ENCODE results near the gene RANBP6. TPM values are rescaled to one million over a fixed set of nuclear protein-coding genes. Genes with fewer than 3 reads are reported as not detected.

Gene RANBP6
- polyA plus RNA-seq, 1 of the 3 experiments (the other 2 are of a cell fraction): 4.1 TPM

DNA sequence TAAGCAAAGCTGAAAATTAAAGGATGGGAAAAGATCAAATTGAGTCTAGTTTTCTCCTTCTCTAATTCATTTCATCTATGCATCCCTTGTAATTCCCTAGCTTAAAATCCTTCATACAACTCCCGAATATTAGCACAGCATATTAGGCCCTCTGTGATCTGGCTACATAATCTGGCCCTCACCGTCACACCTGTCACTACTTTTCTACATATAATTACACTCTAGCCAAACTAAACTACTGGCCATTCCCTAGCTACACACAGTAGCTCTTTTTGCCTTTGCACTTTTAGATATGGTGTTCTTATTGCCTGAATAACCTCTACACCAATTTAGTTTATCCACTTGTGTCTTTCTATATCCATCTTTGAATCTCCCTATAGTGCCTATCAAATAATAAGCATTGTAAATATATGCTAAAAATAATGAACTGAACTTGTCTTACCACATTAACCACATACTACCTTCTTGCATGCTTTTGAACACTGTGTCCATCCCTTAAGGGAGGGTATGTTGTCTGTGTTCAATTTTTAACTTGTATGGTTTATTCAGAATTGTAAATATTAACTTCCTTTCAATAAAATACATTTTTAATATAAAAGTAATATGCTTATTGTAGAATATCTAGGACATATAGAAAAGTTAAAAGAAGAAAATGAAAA is 15.9 kb downstream of the RANBP6 start:
- Histone ChIP-seq H3K27ac (ENCODE audit: low read depth in 2 of 2, low read length in 1 of 2) (no peak overlapping the region), H3K4me3 (ENCODE audit: low read depth in 2 of 2, low read length in 1 of 2) (no peak overlapping the region), H3K4me2 (no peak overlapping the region), H2AFZ (ENCODE audit: low read depth) (no peak overlapping the region), H3K9me3 (no peaks in the 10 kb centered on the region), H3K27me3 (ENCODE audit: insufficient read depth) (no peaks in the 10 kb centered on the region), H3K4me1 (ENCODE audit: control insufficient read depth in 1 of 2, insufficient read depth in 2 of 2, low read depth in 1 of 2, low read length in 1 of 2) (no peaks in the 10 kb centered on the region; a peak in 1 of 4 replicates), H3K9me2 (no peaks in the 10 kb centered on the region), H3K36me3 (replicated peaks in 1 of 2; ENCODE audit: control insufficient read depth in 1 of 2, insufficient read depth in 2 of 2, low read length in 1 of 2) (peaks cover 12 to 25% of the 10 kb centered on the region in 2 experiments), H4K20me1 (ENCODE audit: insufficient read depth) (peaks cover 77% of the 10 kb centered on the region), H3K79me2 (ENCODE audit: insufficient read depth) (peaks cover 97% of the 10 kb centered on the region), H3F3A (replicated peaks; ENCODE audit: insufficient read depth) (no peaks in the 10 kb centered on the region), H3K9ac (no peak overlapping the region)
- TF ChIP-seq, protein P1, sequence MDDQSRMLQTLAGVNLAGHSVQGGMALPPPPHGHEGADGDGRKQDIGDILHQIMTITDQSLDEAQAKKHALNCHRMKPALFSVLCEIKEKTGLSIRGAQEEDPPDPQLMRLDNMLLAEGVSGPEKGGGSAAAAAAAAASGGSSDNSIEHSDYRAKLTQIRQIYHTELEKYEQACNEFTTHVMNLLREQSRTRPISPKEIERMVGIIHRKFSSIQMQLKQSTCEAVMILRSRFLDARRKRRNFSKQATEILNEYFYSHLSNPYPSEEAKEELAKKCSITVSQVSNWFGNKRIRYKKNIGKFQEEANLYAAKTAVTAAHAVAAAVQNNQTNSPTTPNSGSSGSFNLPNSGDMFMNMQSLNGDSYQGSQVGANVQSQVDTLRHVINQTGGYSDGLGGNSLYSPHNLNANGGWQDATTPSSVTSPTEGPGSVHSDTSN (IDR thresholded peaks at IDR 0.05): no peak
- TF ChIP-seq CHD2 (IDR thresholded peaks at IDR 0.05; ENCODE audit: low read length, partially characterized antibody) (no peak), MXI1 (IDR thresholded peaks at IDR 0.05; ENCODE audit: low read depth, low read length) (no peak), SMC3 (IDR thresholded peaks at IDR 0.05; ENCODE audit: low read depth, low read length) (no peak), GATA2 (CRISPR knock-in tag; IDR thresholded peaks at IDR 0.05) (no peak)
- TF ChIP-seq, protein P2, sequence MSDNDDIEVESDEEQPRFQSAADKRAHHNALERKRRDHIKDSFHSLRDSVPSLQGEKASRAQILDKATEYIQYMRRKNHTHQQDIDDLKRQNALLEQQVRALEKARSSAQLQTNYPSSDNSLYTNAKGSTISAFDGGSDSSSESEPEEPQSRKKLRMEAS (IDR thresholded peaks at IDR 0.05; ENCODE audit: low read depth): no peak
- TF ChIP-seq, protein P3, sequence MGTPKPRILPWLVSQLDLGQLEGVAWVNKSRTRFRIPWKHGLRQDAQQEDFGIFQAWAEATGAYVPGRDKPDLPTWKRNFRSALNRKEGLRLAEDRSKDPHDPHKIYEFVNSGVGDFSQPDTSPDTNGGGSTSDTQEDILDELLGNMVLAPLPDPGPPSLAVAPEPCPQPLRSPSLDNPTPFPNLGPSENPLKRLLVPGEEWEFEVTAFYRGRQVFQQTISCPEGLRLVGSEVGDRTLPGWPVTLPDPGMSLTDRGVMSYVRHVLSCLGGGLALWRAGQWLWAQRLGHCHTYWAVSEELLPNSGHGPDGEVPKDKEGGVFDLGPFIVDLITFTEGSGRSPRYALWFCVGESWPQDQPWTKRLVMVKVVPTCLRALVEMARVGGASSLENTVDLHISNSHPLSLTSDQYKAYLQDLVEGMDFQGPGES (IDR thresholded peaks at IDR 0.05; ENCODE audit: low read depth, low read length): no peak
- WGBS (ENCODE audit: low lambda C conversion rate): 96% methylated on average over 2 of the region's 2 CpGs
- CTCF ChIA-PET: interaction anchor here (1.5 to 1.8 kb wide), 3 partner anchors 7 to 167 kb away, joined by 3 to 4 read pairs (median 4); partner anchors contain the start of gene ERMP1
- DNase-seq: no peak
- POLR2A ChIA-PET: no interaction called here

DNA sequence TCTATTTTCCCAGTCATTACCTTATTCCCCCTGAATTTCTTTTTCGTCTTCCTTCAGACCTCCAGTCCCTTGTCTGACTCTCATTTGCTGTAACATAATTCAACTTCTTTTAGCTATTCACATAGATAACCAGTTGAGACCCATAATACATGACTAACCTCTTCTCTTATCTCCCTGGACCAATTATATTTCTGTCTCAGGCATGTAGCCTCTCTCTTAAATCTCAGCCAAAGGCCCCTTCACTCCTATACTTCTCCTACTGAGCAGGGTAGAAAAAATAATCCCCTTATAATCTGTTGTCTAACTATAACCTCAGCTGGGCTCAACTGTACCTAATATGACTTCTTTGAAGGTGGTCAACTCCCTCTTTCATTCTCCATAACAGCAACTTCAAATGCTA is 20.9 kb downstream of the RANBP6 start:
- TF ChIP-seq TAF1 (IDR thresholded peaks at IDR 0.05; ENCODE audit: borderline replicate concordance, low read depth, low read length) (no peak), TEAD4 (IDR thresholded peaks at IDR 0.05; ENCODE audit: borderline replicate concordance, insufficient read depth) (no peak), SMC3 (IDR thresholded peaks at IDR 0.05; ENCODE audit: low read depth, low read length) (no peak), ELF1 (IDR thresholded peaks at IDR 0.05) (no peak)
- Histone ChIP-seq H3K36me3 (replicated peaks in 1 of 2; ENCODE audit: control insufficient read depth in 1 of 2, insufficient read depth in 2 of 2, low read length in 1 of 2) (no peaks in the 10 kb centered on the region), H2AFZ (ENCODE audit: low read depth) (no peak overlapping the region), H3K9me3 (no peaks in the 10 kb centered on the region), H4K20me1 (ENCODE audit: insufficient read depth) (peaks cover 62% of the 10 kb centered on the region), H3K79me2 (ENCODE audit: insufficient read depth) (peaks cover 99% of the 10 kb centered on the region), H3K9ac (no peak overlapping the region), H3K4me1 (ENCODE audit: control insufficient read depth in 1 of 2, insufficient read depth in 2 of 2, low read depth in 1 of 2, low read length in 1 of 2) (no peaks in the 10 kb centered on the region), H3K9me2 (no peaks in the 10 kb centered on the region), H3K4me2 (no peak overlapping the region), H3K4me3 (ENCODE audit: low read depth in 2 of 2, low read length in 1 of 2) (no peak overlapping the region), H3K27me3 (ENCODE audit: insufficient read depth) (no peaks in the 10 kb centered on the region), H3F3A (replicated peaks; ENCODE audit: insufficient read depth) (no peaks in the 10 kb centered on the region), H3K27ac (ENCODE audit: low read depth in 2 of 2, low read length in 1 of 2) (no peak overlapping the region)
- ChIA-PET CTCF (no interaction called here), POLR2A (interaction anchor here (0.6 kb wide), 1 partner anchor 21 kb away, joined by 3 read pairs; the partner anchor contains the start of gene RANBP6)
- no peak for DNase-seq
- 94% methylated on average over 1 of the region's 1 CpG for WGBS (ENCODE audit: low lambda C conversion rate)
